Mesendoderm (in vitro differentiated cells): ENCODE results near the gene HOXA9.

Experiments
- DNase-seq: peaks from one replicate; pipeline ENCODE4 v3.0.0; 2013
- H2AK5ac ChIP-seq: 2 replicates; pipeline ENCODE4 v1.6.1; 2013; ENCODE audit warnings: low read length, inconsistent platforms
- H2BK120ac ChIP-seq: 2 replicates; pipeline ENCODE4 v1.6.1; 2013; ENCODE audit warnings: low read depth, mild to moderate bottlenecking, low read length, moderate library complexity, mixed read lengths
- H2BK15ac ChIP-seq: replicated peaks from 2 replicates; pipeline ENCODE4 v1.6.1; 2013; ENCODE audit warnings: low read depth, mild to moderate bottlenecking, moderate library complexity
- H2BK5ac ChIP-seq: 2 replicates; pipeline ENCODE4 v1.6.1; 2013; ENCODE audit warnings: low read length, inconsistent platforms
- H3K18ac ChIP-seq: 2 replicates; pipeline ENCODE4 v1.6.1; 2013; ENCODE audit warnings: mild to moderate bottlenecking, low read length, mixed read lengths
- H3K23ac ChIP-seq: one replicate; pipeline ENCODE4 v1.6.1; 2013; ENCODE audit warnings: low read length
- H3K27ac ChIP-seq: 2 replicates; pipeline ENCODE4 v1.5.1; 2013; ENCODE audit warnings: low read depth, mild to moderate bottlenecking, inconsistent platforms, low read length, moderate library complexity
- H3K27me3 ChIP-seq: 2 replicates; pipeline ENCODE4 v1.6.1; 2013; ENCODE audit warnings: low read length, control low read depth, mild to moderate bottlenecking, inconsistent platforms; ENCODE audit not compliant: insufficient read depth, poor library complexity
- H3K36me3 ChIP-seq: 2 replicates; pipeline ENCODE4 v1.6.1; 2013; ENCODE audit warnings: low read length, inconsistent platforms; ENCODE audit not compliant: control insufficient read depth, insufficient read depth
- H3K4ac ChIP-seq: one replicate; pipeline ENCODE4 v1.6.1; 2013; ENCODE audit warnings: low read depth, mild to moderate bottlenecking, low read length, moderate library complexity
- H3K4me1 ChIP-seq: 2 replicates; pipeline ENCODE4 v1.6.1; 2013; ENCODE audit warnings: low read depth, low read length, inconsistent platforms; ENCODE audit not compliant: control insufficient read depth
- H3K4me2 ChIP-seq: 2 replicates; pipeline ENCODE4 v1.6.1; 2013; ENCODE audit warnings: low read length
- H3K4me3 ChIP-seq: 2 replicates; pipeline ENCODE4 v1.5.1; 2013; ENCODE audit warnings: mild to moderate bottlenecking, low read length
- H3K56ac ChIP-seq: one replicate; pipeline ENCODE4 v1.6.1; 2013; ENCODE audit warnings: low read length
- H3K79me1 ChIP-seq: 2 replicates; pipeline ENCODE4 v1.6.1; 2013; ENCODE audit warnings: low read length, inconsistent platforms
- H3K79me2 ChIP-seq: 2 replicates; pipeline ENCODE4 v1.6.1; 2013; ENCODE audit warnings: mild to moderate bottlenecking, low read length; ENCODE audit not compliant: control insufficient read depth, insufficient read depth
- H3K9ac ChIP-seq: 2 replicates; pipeline ENCODE4 v1.6.1; 2013; ENCODE audit warnings: low read length, inconsistent platforms
- H4K5ac ChIP-seq: one replicate; pipeline ENCODE4 v1.6.1; 2013; ENCODE audit warnings: low read length
- H4K8ac ChIP-seq: one replicate; pipeline ENCODE4 v1.6.1; 2013; ENCODE audit warnings: low read depth, mild to moderate bottlenecking, control low read depth, low read length, moderate library complexity
- WGBS: extraction: QIAGEN DNeasy Blood & Tissue Kit; methylation state at CpG from one replicate; pipeline ENCODE4 v1.1.7; 2013; ENCODE audit warnings: low lambda C conversion rate, missing lambda C conversion rate; ENCODE audit not compliant: insufficient coverage; ENCODE audit errors: extremely low coverage; 5-methylcytosine and 5-hydroxymethylcytosine counted together

The HOXA9 gene

GRCh38 chr7:27211084-27211446 lies 45.7 kb upstream of the HOXA9 start:
- no peak overlapping the region for H3K27ac ChIP-seq
- no CpG with 5 or more reads among the region's 1 CpG for WGBS
- peaks cover 61% of the 10 kb centered on the region for H3K27me3 ChIP-seq

GRCh38 chr7:27210441-27211083 lies 45.2 kb upstream of the HOXA9 start:
- Histone ChIP-seq H2AK5ac (no peak overlapping the region), H3K18ac (no peak overlapping the region), H3K4me3 (no peak overlapping the region), H3K79me1 (no peaks in the 10 kb centered on the region), H3K9ac (no peak overlapping the region), H3K79me2 (no peaks in the 10 kb centered on the region), H2BK15ac (peak overlapping the region; percentile 20), H3K56ac (no peak overlapping the region), H4K5ac (no peak overlapping the region), H4K8ac (no peak overlapping the region), H3K4me1 (peaks cover 2% of the 10 kb centered on the region), H3K4me2 (no peak overlapping the region), H3K36me3 (no peaks in the 10 kb centered on the region), H3K4ac (no peak overlapping the region), H3K27ac (no peak overlapping the region), H2BK5ac (no peak overlapping the region), H3K27me3 (peaks cover 65% of the 10 kb centered on the region), H3K23ac (no peak overlapping the region), H2BK120ac (no peak overlapping the region)
- WGBS, result no CpG with 5 or more reads among the region's 32 CpGs
- peak; percentile 78 for DNase-seq

More at GRCh38 chr7:27211084-27211446, 45.7 kb upstream of the HOXA9 start:
- Histone ChIP-seq H2BK120ac (no peak overlapping the region), H2AK5ac (no peak overlapping the region), H3K4me2 (no peak overlapping the region), H3K18ac (no peak overlapping the region), H3K4me3 (no peak overlapping the region), H3K79me1 (no peaks in the 10 kb centered on the region), H3K79me2 (no peaks in the 10 kb centered on the region), H3K23ac (no peak overlapping the region), H2BK15ac (peak overlapping the region; percentile 20), H4K5ac (no peak overlapping the region), H3K9ac (no peak overlapping the region), H3K36me3 (no peaks in the 10 kb centered on the region), H3K56ac (no peak overlapping the region), H3K4me1 (peaks cover 2% of the 10 kb centered on the region), H4K8ac (no peak overlapping the region), H2BK5ac (no peak overlapping the region), H3K4ac (no peak overlapping the region)
- DNase-seq, result no peak

- no peak overlapping the region for H3K4me2 ChIP-seq
- H3K23ac ChIP-seq, result no peak overlapping the region
- H2BK5ac ChIP-seq, result no peak overlapping the region
- H3K4ac ChIP-seq, result no peak overlapping the region
- no peak overlapping the region for H3K4me3 ChIP-seq
- no peak overlapping the region for H4K8ac ChIP-seq
- H4K5ac ChIP-seq, result no peak overlapping the region
- no peaks in the 10 kb centered on the region for H3K36me3 ChIP-seq
- H2BK15ac ChIP-seq, result no peak overlapping the region
- H3K4me1 ChIP-seq, result peaks cover 2% of the 10 kb centered on the region
- no peak overlapping the region for H3K56ac ChIP-seq
- no peaks in the 10 kb centered on the region for H3K79me2 ChIP-seq
- DNase-seq, result no peak
- H3K79me1 ChIP-seq, result no peaks in the 10 kb centered on the region
- H2AK5ac ChIP-seq, result no peak overlapping the region
- no peak overlapping the region for H3K18ac ChIP-seq
- H2BK120ac ChIP-seq, result no peak overlapping the region
- H3K9ac ChIP-seq, result no peak overlapping the region
- WGBS, result no CpG with 5 or more reads among the region's 11 CpGs
- peaks cover 68% of the 10 kb centered on the region for H3K27me3 ChIP-seq
- H3K27ac ChIP-seq, result no peak overlapping the region
Observed at GRCh38 chr7:27209933-27210440, 44.6 kb upstream of the HOXA9 start.

DNA sequence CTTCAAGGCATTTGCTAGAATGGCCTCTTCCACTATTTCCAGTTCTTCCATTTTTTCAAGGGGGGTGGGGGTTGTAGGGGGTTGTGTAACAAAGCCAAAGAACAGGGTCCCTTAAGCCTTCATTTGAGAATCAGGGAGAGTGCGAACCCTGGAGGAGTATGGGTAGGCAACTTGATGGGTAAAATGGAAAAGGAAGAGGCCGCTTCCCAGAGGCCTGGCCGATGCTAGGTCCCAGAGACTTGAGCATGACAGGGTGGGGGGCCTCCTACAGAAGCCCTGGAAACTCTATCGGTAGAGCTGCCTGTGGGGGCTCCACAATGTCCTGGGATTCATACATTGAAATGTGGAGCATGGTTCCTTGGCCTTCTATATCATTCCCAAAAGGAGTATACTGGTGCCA lies 43.7 kb upstream of the HOXA9 start:
- Histone ChIP-seq H2BK120ac (no peak overlapping the region), H2AK5ac (no peak overlapping the region), H3K4me3 (no peak overlapping the region), H3K79me2 (no peaks in the 10 kb centered on the region), H3K18ac (no peak overlapping the region), H3K79me1 (no peaks in the 10 kb centered on the region), H3K56ac (no peak overlapping the region), H3K4me2 (no peak overlapping the region), H2BK15ac (no peak overlapping the region), H3K23ac (no peak overlapping the region), H3K9ac (no peak overlapping the region), H4K8ac (no peak overlapping the region), H3K27ac (no peak overlapping the region), H3K27me3 (peaks cover 78% of the 10 kb centered on the region), H2BK5ac (no peak overlapping the region), H3K36me3 (no peaks in the 10 kb centered on the region), H4K5ac (no peak overlapping the region), H3K4me1 (no peaks in the 10 kb centered on the region), H3K4ac (no peak overlapping the region)
- no CpG with 5 or more reads among the region's 4 CpGs for WGBS
- DNase-seq, result no peak

- no CpG with 5 or more reads among the region's 7 CpGs for WGBS
- Histone ChIP-seq H4K8ac (no peak overlapping the region), H3K23ac (no peak overlapping the region), H2BK15ac (no peak overlapping the region), H3K4me2 (no peak overlapping the region), H3K56ac (no peak overlapping the region), H3K79me2 (no peaks in the 10 kb centered on the region), H3K4me1 (no peaks in the 10 kb centered on the region), H2BK120ac (no peak overlapping the region), H3K27me3 (peaks cover 83% of the 10 kb centered on the region), H3K4ac (no peak overlapping the region), H4K5ac (no peak overlapping the region), H3K18ac (no peak overlapping the region), H3K9ac (no peak overlapping the region), H2AK5ac (no peak overlapping the region), H3K27ac (no peak overlapping the region), H3K79me1 (no peaks in the 10 kb centered on the region), H3K36me3 (no peaks in the 10 kb centered on the region), H2BK5ac (no peak overlapping the region), H3K4me3 (no peak overlapping the region)
- DNase-seq, result no peak
Observed at GRCh38 chr7:27207348-27207985, 42.1 kb upstream of the HOXA9 start.
